HepG2 (cell line): ENCODE results near the gene GRB10. TPM values are rescaled to one million over a fixed set of nuclear protein-coding genes. Genes with fewer than 3 reads are reported as not detected.

Experiments
- BRCA1 ChIP-seq: sonication (generic); formaldehyde crosslinking; IDR thresholded peaks from 2 replicates; pipeline ENCODE4 v1.4.0; 2020; ENCODE audit warnings: missing genetic modification reagents
- BRD4 ChIP-seq: sonication (generic); formaldehyde crosslinking; IDR thresholded peaks from 2 replicates; pipeline ENCODE4 v1.4.0; 2020; ENCODE audit warnings: missing genetic modification reagents
- HNRNPH1 ChIP-seq: fragments of 200-400 bp; formaldehyde crosslinking; optimal IDR thresholded peaks from 2 replicates; pipeline ENCODE3; 2017; ENCODE audit warnings: mild to moderate bottlenecking, low read depth, low read length
- NFE2L2 ChIP-seq: fragments of 150-350 bp; IDR thresholded peaks from 2 replicates; pipeline ENCODE4 v1.6.1; 2014; ENCODE audit warnings: low read length
- SAP130 ChIP-seq: IDR thresholded peaks from 2 replicates; pipeline ENCODE4 v1.6.1; 2016; ENCODE audit warnings: low read depth
- SMARCE1 ChIP-seq: fragments of 450-650 bp; IDR thresholded peaks from 2 replicates; pipeline ENCODE4 v1.6.1; 2017; ENCODE audit warnings: borderline replicate concordance
- ZNF260 ChIP-seq: sonication (generic); formaldehyde crosslinking; IDR thresholded peaks from 2 replicates; pipeline ENCODE4 v1.4.0; 2020; ENCODE audit warnings: missing genetic modification reagents, low read depth, mild to moderate bottlenecking, borderline replicate concordance
- ZNF850 ChIP-seq: sonication (generic); formaldehyde crosslinking; conservative IDR thresholded peaks from 2 replicates; pipeline ENCODE4 v1.9.0; 2021; ENCODE audit warnings: mild to moderate bottlenecking, missing genetic modification reagents
- polyA plus RNA-seq, 8 experiments: library from polyadenylated mRNA; depleted of rRNA in 3 of 8; stranded (reverse) in 7 of 8; unstranded in 1 of 8; fragments of >200 nt; fragmentation: Illumina TruSeq in 4 of 8; extraction: Trizol in 4 of 8; gene quantifications; 2 replicates each; pipeline versions ENCODE4 v1.2.1 to v1.2.3, GENCODE V29; 2011 to 2016; ENCODE audit warnings: low read depth in 4 of 8, missing spikeins in 1 of 8, mixed read lengths in 1 of 8; ENCODE audit not compliant: insufficient read depth in 1 of 8
- total RNA-seq, 5 experiments: library from RNA; depleted of rRNA; stranded (reverse); fragments of >200 nt; fragmentation: Illumina TruSeq; extraction: Trizol; gene quantifications; 2 replicates each; pipeline ENCODE4 v1.2.3, GENCODE V29; 2016; ENCODE audit warnings: low read depth in 1 of 5
- TF ChIP-seq, protein P1 (sequence below): sonication (generic); formaldehyde crosslinking; IDR thresholded peaks from 2 replicates; pipeline ENCODE4 v1.8.0; 2022; ENCODE audit warnings: mild to moderate bottlenecking, missing genetic modification reagents, moderate library complexity
- TF ChIP-seq, protein P2 (sequence below): sonication (generic); formaldehyde crosslinking; IDR thresholded peaks from 2 replicates; pipeline ENCODE4 v1.4.0; 2020; ENCODE audit warnings: missing genetic modification reagents
- TF ChIP-seq, protein P3 (sequence below): sonication (generic); formaldehyde crosslinking; IDR thresholded peaks from 2 replicates; pipeline ENCODE4 v1.4.0; 2020; ENCODE audit warnings: low read depth, mild to moderate bottlenecking, missing genetic modification reagents
- TF ChIP-seq, protein P4 (sequence below): sonication (generic); formaldehyde crosslinking; IDR thresholded peaks from 2 replicates; pipeline ENCODE4 v1.5.0; 2020; ENCODE audit warnings: missing genetic modification reagents
- TF ChIP-seq, protein P5 (sequence below): IDR thresholded peaks from 2 replicates; pipeline ENCODE4 v1.6.1; 2016; ENCODE audit warnings: control low read depth
- TF ChIP-seq, protein P6 (sequence below): sonication (generic); formaldehyde crosslinking; IDR thresholded peaks from 2 replicates; pipeline ENCODE4 v1.4.0; 2020; ENCODE audit warnings: missing genetic modification reagents

GRB10 gene
- total and polyA plus RNA-seq, 2 of the 13 experiments (the other 11 are each of a cell fraction or from before 2014, with no cell fraction given), result 4.0 to 6.8 TPM

DNA sequence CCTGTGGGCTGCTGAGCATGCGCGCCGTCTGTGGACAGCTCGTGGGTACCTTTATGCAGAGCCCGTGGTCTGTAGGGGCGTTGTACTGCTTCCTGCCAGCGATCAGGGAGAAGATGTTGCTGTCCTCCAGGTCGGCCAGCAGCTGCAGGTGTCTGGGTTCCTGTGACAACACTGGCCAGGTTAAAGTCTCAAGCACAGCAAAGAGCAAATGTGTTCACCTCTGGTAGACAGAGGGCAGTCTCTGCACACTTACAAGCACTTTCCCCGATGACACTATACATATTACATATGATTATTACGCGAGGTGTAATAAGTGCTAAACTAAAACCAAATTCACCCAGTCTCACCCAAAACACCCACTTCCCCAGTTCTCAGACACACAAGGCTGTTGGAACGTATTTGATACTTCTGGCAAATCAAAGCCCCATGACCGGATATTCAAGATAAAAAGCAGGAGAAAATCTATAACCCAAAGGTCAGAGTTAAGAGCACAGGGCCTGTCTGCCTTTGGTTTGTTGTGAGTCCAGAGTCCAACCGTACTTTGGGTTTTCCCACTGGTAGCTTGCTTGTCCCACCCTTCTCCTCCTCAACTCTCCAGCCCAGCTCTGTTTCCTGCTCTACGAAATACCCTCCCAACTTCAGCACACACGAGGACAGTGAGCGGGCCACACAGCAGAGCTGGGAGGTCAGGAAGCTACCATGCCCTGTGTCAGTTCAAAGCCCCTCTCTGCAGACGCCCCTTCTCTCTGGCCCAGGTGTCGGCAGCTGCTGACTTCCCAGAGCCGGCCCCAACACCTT, 167.8 kb downstream of the GRB10 start (continued):
- TF ChIP-seq, protein P1, sequence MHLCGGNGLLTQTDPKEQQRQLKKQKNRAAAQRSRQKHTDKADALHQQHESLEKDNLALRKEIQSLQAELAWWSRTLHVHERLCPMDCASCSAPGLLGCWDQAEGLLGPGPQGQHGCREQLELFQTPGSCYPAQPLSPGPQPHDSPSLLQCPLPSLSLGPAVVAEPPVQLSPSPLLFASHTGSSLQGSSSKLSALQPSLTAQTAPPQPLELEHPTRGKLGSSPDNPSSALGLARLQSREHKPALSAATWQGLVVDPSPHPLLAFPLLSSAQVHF, result no peak
- TF ChIP-seq ZNF850 (CRISPR knock-in tag) (no peak), SAP130 (peak; percentile 33; the same call in 1 of the 2 replicates), BRCA1 (CRISPR knock-in tag) (0 out of 2 replicates have a peak, but pooled peaks have one; percentile 42), NFE2L2 (no peak), SMARCE1 (no peak), HNRNPH1 (no peak), ZNF260 (CRISPR knock-in tag) (no peak), BRD4 (CRISPR knock-in tag) (no peak)
- TF ChIP-seq, protein P2, sequence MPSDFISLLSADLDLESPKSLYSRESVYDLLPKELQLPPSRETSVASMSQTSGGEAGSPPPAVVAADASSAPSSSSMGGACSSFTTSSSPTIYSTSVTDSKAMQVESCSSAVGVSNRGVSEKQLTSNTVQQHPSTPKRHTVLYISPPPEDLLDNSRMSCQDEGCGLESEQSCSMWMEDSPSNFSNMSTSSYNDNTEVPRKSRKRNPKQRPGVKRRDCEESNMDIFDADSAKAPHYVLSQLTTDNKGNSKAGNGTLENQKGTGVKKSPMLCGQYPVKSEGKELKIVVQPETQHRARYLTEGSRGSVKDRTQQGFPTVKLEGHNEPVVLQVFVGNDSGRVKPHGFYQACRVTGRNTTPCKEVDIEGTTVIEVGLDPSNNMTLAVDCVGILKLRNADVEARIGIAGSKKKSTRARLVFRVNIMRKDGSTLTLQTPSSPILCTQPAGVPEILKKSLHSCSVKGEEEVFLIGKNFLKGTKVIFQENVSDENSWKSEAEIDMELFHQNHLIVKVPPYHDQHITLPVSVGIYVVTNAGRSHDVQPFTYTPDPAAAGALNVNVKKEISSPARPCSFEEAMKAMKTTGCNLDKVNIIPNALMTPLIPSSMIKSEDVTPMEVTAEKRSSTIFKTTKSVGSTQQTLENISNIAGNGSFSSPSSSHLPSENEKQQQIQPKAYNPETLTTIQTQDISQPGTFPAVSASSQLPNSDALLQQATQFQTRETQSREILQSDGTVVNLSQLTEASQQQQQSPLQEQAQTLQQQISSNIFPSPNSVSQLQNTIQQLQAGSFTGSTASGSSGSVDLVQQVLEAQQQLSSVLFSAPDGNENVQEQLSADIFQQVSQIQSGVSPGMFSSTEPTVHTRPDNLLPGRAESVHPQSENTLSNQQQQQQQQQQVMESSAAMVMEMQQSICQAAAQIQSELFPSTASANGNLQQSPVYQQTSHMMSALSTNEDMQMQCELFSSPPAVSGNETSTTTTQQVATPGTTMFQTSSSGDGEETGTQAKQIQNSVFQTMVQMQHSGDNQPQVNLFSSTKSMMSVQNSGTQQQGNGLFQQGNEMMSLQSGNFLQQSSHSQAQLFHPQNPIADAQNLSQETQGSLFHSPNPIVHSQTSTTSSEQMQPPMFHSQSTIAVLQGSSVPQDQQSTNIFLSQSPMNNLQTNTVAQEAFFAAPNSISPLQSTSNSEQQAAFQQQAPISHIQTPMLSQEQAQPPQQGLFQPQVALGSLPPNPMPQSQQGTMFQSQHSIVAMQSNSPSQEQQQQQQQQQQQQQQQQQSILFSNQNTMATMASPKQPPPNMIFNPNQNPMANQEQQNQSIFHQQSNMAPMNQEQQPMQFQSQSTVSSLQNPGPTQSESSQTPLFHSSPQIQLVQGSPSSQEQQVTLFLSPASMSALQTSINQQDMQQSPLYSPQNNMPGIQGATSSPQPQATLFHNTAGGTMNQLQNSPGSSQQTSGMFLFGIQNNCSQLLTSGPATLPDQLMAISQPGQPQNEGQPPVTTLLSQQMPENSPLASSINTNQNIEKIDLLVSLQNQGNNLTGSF, result no peak
- TF ChIP-seq, protein P3, sequence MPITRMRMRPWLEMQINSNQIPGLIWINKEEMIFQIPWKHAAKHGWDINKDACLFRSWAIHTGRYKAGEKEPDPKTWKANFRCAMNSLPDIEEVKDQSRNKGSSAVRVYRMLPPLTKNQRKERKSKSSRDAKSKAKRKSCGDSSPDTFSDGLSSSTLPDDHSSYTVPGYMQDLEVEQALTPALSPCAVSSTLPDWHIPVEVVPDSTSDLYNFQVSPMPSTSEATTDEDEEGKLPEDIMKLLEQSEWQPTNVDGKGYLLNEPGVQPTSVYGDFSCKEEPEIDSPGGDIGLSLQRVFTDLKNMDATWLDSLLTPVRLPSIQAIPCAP, result no peak
- TF ChIP-seq, protein P4, sequence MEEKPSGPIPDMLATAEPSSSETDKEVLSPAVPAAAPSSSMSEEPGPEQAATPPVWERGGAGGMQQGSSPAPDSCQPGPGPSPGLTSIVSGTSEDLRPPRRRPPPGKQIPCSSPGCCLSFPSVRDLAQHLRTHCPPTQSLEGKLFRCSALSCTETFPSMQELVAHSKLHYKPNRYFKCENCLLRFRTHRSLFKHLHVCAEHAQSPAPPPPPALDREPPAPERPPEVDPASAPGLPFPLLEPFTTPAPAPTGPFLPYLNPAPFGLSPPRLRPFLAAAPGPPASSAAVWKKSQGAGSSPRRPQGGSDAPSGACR (CRISPR knock-in tag), result no peak
- TF ChIP-seq, protein P5, sequence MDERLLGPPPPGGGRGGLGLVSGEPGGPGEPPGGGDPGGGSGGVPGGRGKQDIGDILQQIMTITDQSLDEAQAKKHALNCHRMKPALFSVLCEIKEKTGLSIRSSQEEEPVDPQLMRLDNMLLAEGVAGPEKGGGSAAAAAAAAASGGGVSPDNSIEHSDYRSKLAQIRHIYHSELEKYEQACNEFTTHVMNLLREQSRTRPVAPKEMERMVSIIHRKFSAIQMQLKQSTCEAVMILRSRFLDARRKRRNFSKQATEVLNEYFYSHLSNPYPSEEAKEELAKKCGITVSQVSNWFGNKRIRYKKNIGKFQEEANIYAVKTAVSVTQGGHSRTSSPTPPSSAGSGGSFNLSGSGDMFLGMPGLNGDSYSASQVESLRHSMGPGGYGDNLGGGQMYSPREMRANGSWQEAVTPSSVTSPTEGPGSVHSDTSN, result no peak
- TF ChIP-seq, protein P6, sequence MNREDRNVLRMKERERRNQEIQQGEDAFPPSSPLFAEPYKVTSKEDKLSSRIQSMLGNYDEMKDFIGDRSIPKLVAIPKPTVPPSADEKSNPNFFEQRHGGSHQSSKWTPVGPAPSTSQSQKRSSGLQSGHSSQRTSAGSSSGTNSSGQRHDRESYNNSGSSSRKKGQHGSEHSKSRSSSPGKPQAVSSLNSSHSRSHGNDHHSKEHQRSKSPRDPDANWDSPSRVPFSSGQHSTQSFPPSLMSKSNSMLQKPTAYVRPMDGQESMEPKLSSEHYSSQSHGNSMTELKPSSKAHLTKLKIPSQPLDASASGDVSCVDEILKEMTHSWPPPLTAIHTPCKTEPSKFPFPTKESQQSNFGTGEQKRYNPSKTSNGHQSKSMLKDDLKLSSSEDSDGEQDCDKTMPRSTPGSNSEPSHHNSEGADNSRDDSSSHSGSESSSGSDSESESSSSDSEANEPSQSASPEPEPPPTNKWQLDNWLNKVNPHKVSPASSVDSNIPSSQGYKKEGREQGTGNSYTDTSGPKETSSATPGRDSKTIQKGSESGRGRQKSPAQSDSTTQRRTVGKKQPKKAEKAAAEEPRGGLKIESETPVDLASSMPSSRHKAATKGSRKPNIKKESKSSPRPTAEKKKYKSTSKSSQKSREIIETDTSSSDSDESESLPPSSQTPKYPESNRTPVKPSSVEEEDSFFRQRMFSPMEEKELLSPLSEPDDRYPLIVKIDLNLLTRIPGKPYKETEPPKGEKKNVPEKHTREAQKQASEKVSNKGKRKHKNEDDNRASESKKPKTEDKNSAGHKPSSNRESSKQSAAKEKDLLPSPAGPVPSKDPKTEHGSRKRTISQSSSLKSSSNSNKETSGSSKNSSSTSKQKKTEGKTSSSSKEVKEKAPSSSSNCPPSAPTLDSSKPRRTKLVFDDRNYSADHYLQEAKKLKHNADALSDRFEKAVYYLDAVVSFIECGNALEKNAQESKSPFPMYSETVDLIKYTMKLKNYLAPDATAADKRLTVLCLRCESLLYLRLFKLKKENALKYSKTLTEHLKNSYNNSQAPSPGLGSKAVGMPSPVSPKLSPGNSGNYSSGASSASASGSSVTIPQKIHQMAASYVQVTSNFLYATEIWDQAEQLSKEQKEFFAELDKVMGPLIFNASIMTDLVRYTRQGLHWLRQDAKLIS (CRISPR knock-in tag), result no peak
